ENCODE data around the gene MBD3.
A peak's percentile ranks its signal among the peaks of the same experiment; 100 is the strongest.

The MBD3 gene

DNA sequence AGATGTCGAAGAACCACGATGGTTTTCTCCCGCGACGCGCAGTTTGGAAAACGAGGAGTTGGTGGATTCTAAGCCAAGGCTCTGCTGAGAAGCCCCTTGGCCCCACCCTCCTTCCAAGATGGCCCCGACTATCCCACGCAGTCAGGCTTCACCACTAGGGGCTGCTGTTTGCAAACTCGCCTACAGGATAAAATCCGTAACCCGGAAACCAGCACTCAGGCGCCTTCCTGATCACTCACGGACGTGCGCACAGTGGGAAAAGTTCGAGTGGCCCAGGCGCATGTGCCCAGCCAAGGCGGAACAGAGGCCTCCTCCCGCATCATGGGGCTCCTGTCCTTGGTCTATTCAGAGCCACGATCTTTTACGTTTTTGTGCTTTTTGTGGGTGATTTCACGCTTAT lies 31.8 kb upstream of the MBD3 start:
- peak; percentile 78 for ATAC-seq
- no peak for TF ChIP-seq ZNF8 (CRISPR knock-in tag; IDR thresholded peaks at IDR 0.05)
- no peak for TF ChIP-seq SNAI2 (CRISPR knock-in tag; IDR thresholded peaks at IDR 0.05)
- TF ChIP-seq BACH2 (CRISPR knock-in tag; IDR thresholded peaks at IDR 0.05; ENCODE audit: borderline replicate concordance) = no peak
- no peak for TF ChIP-seq CSDC2 (CRISPR knock-in tag; IDR thresholded peaks at IDR 0.05)
- no peak for TF ChIP-seq RARB (CRISPR knock-in tag; IDR thresholded peaks at IDR 0.05)
- TF ChIP-seq ISL1 (CRISPR knock-in tag; IDR thresholded peaks at IDR 0.05) = no peak
- TF ChIP-seq ZNF565 (CRISPR knock-in tag; conservative IDR thresholded peaks at IDR 0.05; ENCODE audit: low read depth) = no peak
- TF ChIP-seq ZNF70 (CRISPR knock-in tag; IDR thresholded peaks at IDR 0.05) = no peak
- no peak for TF ChIP-seq TCF4 (CRISPR knock-in tag; IDR thresholded peaks at IDR 0.05; ENCODE audit: borderline replicate concordance)
- TF ChIP-seq, protein P1, sequence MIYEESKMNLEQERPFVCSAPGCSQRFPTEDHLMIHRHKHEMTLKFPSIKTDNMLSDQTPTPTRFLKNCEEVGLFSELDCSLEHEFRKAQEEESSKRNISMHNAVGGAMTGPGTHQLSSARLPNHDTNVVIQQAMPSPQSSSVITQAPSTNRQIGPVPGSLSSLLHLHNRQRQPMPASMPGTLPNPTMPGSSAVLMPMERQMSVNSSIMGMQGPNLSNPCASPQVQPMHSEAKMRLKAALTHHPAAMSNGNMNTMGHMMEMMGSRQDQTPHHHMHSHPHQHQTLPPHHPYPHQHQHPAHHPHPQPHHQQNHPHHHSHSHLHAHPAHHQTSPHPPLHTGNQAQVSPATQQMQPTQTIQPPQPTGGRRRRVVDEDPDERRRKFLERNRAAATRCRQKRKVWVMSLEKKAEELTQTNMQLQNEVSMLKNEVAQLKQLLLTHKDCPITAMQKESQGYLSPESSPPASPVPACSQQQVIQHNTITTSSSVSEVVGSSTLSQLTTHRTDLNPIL (CRISPR knock-in tag; IDR thresholded peaks at IDR 0.05; ENCODE audit: low read depth) = no peak
- no peak for TF ChIP-seq OSR1 (CRISPR knock-in tag; IDR thresholded peaks at IDR 0.05)
- TF ChIP-seq, protein P2, sequence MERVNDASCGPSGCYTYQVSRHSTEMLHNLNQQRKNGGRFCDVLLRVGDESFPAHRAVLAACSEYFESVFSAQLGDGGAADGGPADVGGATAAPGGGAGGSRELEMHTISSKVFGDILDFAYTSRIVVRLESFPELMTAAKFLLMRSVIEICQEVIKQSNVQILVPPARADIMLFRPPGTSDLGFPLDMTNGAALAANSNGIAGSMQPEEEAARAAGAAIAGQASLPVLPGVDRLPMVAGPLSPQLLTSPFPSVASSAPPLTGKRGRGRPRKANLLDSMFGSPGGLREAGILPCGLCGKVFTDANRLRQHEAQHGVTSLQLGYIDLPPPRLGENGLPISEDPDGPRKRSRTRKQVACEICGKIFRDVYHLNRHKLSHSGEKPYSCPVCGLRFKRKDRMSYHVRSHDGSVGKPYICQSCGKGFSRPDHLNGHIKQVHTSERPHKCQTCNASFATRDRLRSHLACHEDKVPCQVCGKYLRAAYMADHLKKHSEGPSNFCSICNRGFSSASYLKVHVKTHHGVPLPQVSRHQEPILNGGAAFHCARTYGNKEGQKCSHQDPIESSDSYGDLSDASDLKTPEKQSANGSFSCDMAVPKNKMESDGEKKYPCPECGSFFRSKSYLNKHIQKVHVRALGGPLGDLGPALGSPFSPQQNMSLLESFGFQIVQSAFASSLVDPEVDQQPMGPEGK (CRISPR knock-in tag; IDR thresholded peaks at IDR 0.05; ENCODE audit: borderline replicate concordance) = no peak

DNA sequence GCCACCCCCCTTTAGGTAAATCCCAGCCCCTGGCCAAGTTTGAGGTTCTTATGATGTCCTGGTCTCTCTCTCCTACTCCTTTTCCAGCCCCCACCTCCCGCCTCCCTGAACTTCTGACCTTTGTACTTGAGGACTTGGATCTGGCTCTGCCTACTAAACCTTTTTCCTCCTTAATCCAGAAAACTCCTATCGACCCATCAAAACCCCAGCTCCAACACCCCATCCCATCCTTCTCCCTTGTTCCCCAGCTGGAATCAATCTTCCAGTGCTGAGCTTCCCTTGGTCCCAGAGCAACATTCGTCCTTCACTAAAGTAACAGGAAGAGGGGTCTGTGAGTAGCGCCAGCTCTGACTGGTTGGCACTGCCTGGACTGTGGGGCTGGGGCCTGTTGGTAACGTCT lies 29.9 kb upstream of the MBD3 start:
- ATAC-seq = no peak
- TF ChIP-seq TOX (CRISPR knock-in tag; IDR thresholded peaks at IDR 0.05; ENCODE audit: borderline replicate concordance) (no peak), ZFP3 (CRISPR knock-in tag; IDR thresholded peaks at IDR 0.05) (peak; percentile 99)

DNA sequence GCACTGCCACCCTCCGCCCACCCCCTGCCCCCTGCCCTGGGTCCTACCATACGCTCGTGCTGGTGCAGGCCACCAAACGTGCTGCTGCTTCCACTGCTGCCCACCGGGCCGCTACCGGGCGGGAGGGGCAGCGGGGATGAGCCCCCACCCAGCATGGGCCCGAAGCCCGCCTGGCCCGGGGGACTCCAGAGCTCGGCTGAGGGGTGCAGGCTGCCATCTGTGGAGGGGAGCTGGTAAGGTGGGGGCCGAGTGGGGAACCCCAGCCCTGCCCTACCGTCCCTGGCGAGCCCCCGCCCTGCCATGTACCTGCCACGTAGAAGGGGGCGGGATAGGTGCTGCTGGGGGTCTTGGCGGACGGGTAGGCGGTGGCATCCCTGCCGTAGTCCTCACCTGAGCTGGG lies 29.3 kb upstream of the MBD3 start:
- no peak for ATAC-seq
- TF ChIP-seq, protein P3, sequence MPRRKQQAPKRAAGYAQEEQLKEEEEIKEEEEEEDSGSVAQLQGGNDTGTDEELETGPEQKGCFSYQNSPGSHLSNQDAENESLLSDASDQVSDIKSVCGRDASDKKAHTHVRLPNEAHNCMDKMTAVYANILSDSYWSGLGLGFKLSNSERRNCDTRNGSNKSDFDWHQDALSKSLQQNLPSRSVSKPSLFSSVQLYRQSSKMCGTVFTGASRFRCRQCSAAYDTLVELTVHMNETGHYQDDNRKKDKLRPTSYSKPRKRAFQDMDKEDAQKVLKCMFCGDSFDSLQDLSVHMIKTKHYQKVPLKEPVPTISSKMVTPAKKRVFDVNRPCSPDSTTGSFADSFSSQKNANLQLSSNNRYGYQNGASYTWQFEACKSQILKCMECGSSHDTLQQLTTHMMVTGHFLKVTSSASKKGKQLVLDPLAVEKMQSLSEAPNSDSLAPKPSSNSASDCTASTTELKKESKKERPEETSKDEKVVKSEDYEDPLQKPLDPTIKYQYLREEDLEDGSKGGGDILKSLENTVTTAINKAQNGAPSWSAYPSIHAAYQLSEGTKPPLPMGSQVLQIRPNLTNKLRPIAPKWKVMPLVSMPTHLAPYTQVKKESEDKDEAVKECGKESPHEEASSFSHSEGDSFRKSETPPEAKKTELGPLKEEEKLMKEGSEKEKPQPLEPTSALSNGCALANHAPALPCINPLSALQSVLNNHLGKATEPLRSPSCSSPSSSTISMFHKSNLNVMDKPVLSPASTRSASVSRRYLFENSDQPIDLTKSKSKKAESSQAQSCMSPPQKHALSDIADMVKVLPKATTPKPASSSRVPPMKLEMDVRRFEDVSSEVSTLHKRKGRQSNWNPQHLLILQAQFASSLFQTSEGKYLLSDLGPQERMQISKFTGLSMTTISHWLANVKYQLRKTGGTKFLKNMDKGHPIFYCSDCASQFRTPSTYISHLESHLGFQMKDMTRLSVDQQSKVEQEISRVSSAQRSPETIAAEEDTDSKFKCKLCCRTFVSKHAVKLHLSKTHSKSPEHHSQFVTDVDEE (CRISPR knock-in tag; IDR thresholded peaks at IDR 0.05) = no peak
- no peak for TF ChIP-seq CSDC2 (CRISPR knock-in tag; IDR thresholded peaks at IDR 0.05)
- TF ChIP-seq ZC3H10 (CRISPR knock-in tag; IDR thresholded peaks at IDR 0.05) = no peak
- TF ChIP-seq ZFP30 (CRISPR knock-in tag; IDR thresholded peaks at IDR 0.05) = no peak

DNA sequence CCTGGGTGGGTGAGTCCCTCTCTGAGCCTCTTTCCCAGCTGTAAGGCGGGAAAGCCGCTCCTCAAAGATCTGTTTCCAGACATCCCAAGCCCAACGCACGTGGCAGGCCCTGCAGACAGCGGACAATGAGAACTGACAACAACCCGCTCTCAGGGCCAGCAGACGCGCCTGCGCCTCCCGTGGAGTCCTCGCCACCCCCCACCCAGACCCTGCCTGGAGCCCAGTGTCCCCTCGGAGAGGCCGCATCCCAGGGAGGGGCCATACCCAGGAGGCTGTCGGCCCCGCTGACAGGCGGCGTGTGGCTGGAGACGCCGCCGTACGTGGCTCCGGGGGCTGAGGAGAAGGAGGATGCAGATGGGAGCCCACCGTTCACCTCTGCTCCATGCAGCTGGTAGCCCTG lies 28.9 kb upstream of the MBD3 start:
- ATAC-seq = no peak
- TF ChIP-seq CSDC2 (CRISPR knock-in tag; IDR thresholded peaks at IDR 0.05) (no peak), ESRRG (CRISPR knock-in tag; IDR thresholded peaks at IDR 0.05) (no peak), ZNF565 (CRISPR knock-in tag; conservative IDR thresholded peaks at IDR 0.05; ENCODE audit: low read depth) (no peak), ZFP3 (CRISPR knock-in tag; IDR thresholded peaks at IDR 0.05) (no peak), SNAI2 (CRISPR knock-in tag; IDR thresholded peaks at IDR 0.05) (no peak)
- TF ChIP-seq, protein P3 (CRISPR knock-in tag; IDR thresholded peaks at IDR 0.05) = no peak

DNA sequence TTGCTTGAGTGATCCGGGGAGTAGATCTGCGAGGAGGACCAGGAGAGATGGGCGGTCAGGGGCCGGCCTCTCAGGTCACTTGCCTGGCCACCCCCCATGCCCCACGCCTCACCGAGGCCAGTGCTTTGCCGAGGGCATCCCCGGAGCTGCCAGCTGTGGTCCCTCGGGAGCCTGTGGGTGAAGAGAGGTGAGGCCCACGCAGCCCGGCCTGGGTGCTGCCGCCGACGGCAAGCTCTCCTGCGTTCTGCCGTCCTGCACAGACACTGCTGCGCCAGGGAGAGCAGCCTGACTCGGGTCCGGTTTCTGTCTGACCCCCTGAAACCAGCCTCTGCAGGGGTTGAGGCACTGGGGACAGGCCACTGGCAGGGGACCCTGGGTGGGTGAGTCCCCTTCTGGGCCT lies 28.4 kb upstream of the MBD3 start:
- ATAC-seq = no peak
- TF ChIP-seq, protein P3 (CRISPR knock-in tag; IDR thresholded peaks at IDR 0.05) = no peak
- TF ChIP-seq PPARA (CRISPR knock-in tag; IDR thresholded peaks at IDR 0.05; ENCODE audit: borderline replicate concordance) (no peak), ISL1 (CRISPR knock-in tag; IDR thresholded peaks at IDR 0.05) (no peak), ZNF70 (CRISPR knock-in tag; IDR thresholded peaks at IDR 0.05) (no peak), GLIS3 (CRISPR knock-in tag; IDR thresholded peaks at IDR 0.05) (no peak)
- TF ChIP-seq, protein P1 (CRISPR knock-in tag; IDR thresholded peaks at IDR 0.05; ENCODE audit: low read depth) = no peak
- TF ChIP-seq, protein P4, sequence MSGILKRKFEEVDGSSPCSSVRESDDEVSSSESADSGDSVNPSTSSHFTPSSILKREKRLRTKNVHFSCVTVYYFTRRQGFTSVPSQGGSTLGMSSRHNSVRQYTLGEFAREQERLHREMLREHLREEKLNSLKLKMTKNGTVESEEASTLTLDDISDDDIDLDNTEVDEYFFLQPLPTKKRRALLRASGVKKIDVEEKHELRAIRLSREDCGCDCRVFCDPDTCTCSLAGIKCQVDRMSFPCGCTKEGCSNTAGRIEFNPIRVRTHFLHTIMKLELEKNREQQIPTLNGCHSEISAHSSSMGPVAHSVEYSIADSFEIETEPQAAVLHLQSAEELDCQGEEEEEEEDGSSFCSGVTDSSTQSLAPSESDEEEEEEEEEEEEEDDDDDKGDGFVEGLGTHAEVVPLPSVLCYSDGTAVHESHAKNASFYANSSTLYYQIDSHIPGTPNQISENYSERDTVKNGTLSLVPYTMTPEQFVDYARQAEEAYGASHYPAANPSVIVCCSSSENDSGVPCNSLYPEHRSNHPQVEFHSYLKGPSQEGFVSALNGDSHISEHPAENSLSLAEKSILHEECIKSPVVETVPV (CRISPR knock-in tag; IDR thresholded peaks at IDR 0.05) = no peak
